SK-N-SH treated with all-trans-retinoic acid at 6 μM for 48 hours (cell line): ENCODE data around the gene GAK.

ENCODE experiments used
- CSDC2 ChIP-seq: fragments of 250-450 bp; sonication (Bioruptor Pico); IDR thresholded peaks from 2 replicates; pipeline ENCODE4 v1.5.0; 2020; ENCODE audit warnings: mild to moderate bottlenecking, moderate library complexity
- PATZ1 ChIP-seq: fragments of 250-450 bp; sonication (Bioruptor Pico); IDR thresholded peaks from 2 replicates; pipeline ENCODE4 v1.8.0; 2020; ENCODE audit warnings: mild to moderate bottlenecking, moderate library complexity, borderline replicate concordance
- TSHZ2 ChIP-seq: fragments of 250-450 bp; sonication (Bioruptor Pico); IDR thresholded peaks from 2 replicates; pipeline ENCODE4 v1.5.0; 2020; ENCODE audit warnings: mild to moderate bottlenecking, moderate library complexity
- ZFP30 ChIP-seq: fragments of 450-650 bp; formaldehyde crosslinking; IDR thresholded peaks from 2 replicates; pipeline ENCODE4 v1.5.0; 2022; ENCODE audit warnings: mild to moderate bottlenecking, moderate library complexity
- ZNF70 ChIP-seq: fragments of 450-650 bp; formaldehyde crosslinking; IDR thresholded peaks from 2 replicates; pipeline ENCODE4 v1.5.0; 2020; ENCODE audit warnings: mild to moderate bottlenecking, moderate library complexity

DNA sequence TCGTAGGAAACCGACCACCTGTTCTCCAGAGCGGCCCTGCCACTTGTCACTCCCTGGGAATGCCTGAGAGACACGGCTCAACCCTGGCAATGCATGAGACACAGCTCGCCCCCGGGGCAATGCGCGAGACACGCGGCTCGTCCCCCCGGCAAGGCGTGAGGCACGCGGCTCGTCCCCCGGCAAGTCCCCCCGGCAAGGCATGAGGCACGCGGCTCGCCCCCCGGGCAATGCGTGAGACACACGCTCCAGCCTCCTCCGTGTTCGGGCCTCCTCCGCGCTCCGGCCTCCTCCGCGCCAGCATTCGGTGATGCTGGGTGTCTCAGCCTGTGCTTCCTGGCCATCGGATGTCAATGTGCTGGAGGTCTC is 78.7 kb downstream of the GAK start:
- TF ChIP-seq PATZ1 (CRISPR knock-in tag) (no peak), ZFP30 (CRISPR knock-in tag) (no peak), TSHZ2 (CRISPR knock-in tag) (no peak), ZNF70 (CRISPR knock-in tag) (no peak), CSDC2 (CRISPR knock-in tag) (no peak)
